ENCODE data around the gene VCL.
"Not testable (repeated sequence)": the region's sequence is repeated elsewhere in the genome, so short reads cannot be mapped to it uniquely, and the experiment has no call there.

VCL gene

GRCh38 chr10:73956476-73957359 lies 41.2 kb upstream of the VCL start:
- DNase-seq (ENCODE audit: low read depth): no peak
- no peak overlapping the region for H3K4me3 ChIP-seq (ENCODE audit: control insufficient read depth, low read depth, low read length)
- TF ChIP-seq, protein P1, sequence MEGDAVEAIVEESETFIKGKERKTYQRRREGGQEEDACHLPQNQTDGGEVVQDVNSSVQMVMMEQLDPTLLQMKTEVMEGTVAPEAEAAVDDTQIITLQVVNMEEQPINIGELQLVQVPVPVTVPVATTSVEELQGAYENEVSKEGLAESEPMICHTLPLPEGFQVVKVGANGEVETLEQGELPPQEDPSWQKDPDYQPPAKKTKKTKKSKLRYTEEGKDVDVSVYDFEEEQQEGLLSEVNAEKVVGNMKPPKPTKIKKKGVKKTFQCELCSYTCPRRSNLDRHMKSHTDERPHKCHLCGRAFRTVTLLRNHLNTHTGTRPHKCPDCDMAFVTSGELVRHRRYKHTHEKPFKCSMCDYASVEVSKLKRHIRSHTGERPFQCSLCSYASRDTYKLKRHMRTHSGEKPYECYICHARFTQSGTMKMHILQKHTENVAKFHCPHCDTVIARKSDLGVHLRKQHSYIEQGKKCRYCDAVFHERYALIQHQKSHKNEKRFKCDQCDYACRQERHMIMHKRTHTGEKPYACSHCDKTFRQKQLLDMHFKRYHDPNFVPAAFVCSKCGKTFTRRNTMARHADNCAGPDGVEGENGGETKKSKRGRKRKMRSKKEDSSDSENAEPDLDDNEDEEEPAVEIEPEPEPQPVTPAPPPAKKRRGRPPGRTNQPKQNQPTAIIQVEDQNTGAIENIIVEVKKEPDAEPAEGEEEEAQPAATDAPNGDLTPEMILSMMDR (IDR thresholded peaks at IDR 0.05; ENCODE audit: control insufficient read depth, insufficient read depth, low read depth, low read length, missing control alignments): no peak

DNA sequence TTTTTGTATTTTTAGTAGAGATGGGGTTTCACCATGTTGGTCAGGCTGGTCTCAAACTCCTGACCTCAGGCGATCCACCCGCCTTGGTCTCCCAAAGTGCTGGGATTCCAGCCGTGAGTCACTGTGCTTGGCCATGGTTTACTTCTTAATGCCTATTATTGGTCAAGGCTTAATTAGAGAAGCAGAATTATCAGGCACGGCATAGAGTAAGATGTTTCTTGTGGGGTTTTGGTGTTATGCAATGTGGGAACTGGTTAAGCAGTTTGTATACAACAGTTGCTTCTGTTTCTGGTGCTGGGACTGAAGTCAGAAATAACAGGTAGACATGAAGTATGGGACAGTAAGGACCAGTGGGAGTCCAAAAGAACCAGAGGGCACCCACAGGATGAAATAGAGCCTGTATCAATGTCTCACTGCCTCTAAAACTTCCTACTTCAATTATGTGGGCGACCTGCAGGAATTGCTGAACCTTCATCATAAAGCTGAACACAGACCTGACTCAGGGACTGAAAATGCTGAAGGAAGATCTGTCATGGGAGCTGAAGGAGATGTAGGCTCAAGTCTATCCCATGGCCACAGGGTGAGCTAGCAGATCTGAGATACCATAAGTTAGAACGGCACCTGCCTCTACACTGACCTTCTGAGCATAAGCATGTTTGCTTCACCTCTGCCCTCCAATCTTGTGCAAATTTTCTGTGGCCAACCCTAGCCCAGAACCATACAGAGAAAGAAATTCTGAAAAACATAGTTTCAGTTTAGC lies 38.3 kb upstream of the VCL start:
- peak; percentile 45 for DNase-seq (ENCODE audit: low read depth)
- TF ChIP-seq, protein P1 (IDR thresholded peaks at IDR 0.05; ENCODE audit: control insufficient read depth, insufficient read depth, low read depth, low read length, missing control alignments): no peak
- H3K4me3 ChIP-seq (ENCODE audit: control insufficient read depth, low read depth, low read length): no peak overlapping the region

DNA sequence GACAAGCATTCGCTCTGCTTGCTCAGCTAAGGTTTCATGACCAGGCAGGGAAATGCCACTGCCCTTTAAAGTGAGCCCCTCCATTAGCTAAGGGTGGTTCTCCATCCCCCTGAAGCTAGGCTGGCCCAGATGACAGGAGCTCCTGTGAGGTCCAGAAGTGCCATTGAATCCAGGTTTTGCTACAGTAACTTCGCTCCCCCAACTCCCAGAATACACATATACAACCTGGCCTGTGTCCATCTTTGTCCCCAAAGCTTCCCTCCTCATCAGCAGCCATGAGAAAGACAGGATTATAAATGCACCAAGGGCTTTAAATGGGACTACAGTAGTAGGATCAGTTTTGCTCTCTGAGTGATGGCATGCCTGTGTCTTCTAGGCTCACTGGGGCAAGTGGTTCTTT lies 35.5 kb upstream of the VCL start:
- DNase-seq (ENCODE audit: low read depth): no peak
- TF ChIP-seq, protein P1 (IDR thresholded peaks at IDR 0.05; ENCODE audit: control insufficient read depth, insufficient read depth, low read depth, low read length, missing control alignments): no peak
- no peak overlapping the region for H3K4me3 ChIP-seq (ENCODE audit: control insufficient read depth, low read depth, low read length)

GRCh38 chr10:73963533-73963932 lies 34.4 kb upstream of the VCL start:
- DNase-seq (ENCODE audit: low read depth); H3K4me3 ChIP-seq (ENCODE audit: control insufficient read depth, low read depth, low read length): not testable (repeated sequence)

GRCh38 chr10:73964743-73965142 lies 33.2 kb upstream of the VCL start:
- H3K4me3 ChIP-seq (ENCODE audit: control insufficient read depth, low read depth, low read length): no peak overlapping the region
- no peak for DNase-seq (ENCODE audit: low read depth)
- TF ChIP-seq, protein P1 (IDR thresholded peaks at IDR 0.05; ENCODE audit: control insufficient read depth, insufficient read depth, low read depth, low read length, missing control alignments): no peak

DNA sequence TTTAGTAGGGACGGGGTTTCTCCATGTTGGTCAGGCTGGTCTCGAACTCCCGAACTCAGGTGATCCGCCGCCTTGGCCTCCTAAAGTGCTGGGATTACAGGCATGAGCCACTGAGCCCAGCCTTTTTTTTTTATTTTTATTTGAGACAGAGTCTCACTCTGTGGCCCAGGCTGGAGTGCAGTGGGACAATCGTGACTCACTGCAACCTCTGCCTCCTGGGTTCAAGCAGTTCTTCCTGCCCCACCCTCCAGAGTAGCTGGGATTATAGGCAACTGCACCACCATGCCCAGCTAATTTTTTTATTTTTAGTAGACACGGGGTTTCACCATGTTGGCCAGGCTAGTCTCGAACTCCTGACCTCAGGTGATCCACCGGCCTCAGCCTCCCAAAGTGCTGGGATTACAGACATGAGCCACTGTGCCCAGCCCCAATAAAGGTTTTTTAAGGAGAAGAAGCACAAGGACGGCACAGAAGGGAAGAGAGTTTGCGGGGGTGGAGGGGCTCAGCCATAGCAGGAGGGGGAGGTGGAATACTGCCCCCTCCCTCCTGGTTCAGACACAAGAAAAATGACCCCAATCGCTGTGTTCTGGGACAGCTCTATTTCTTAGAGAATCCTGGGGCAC lies 32.5 kb upstream of the VCL start:
- H3K4me3 ChIP-seq (ENCODE audit: control insufficient read depth, low read depth, low read length): not testable (repeated sequence)

GRCh38 chr10:73965890-73966768 lies 31.8 kb upstream of the VCL start:
- H3K4me3 ChIP-seq (ENCODE audit: control insufficient read depth, low read depth, low read length): no peak overlapping the region
- peak; percentile 98 for DNase-seq (ENCODE audit: low read depth)
- TF ChIP-seq, protein P1 (IDR thresholded peaks at IDR 0.05; ENCODE audit: control insufficient read depth, insufficient read depth, low read depth, low read length, missing control alignments): no peak

More for the DNA sequence above, 32.5 kb upstream of the VCL start:
- DNase-seq (ENCODE audit: low read depth): not testable (repeated sequence)
